ENCODE data around the gene PI4K2A.
"Not testable (repeated sequence)": the region's sequence is repeated elsewhere in the genome, so short reads cannot be mapped to it uniquely, and the experiment has no call there.

Gene PI4K2A

DNA sequence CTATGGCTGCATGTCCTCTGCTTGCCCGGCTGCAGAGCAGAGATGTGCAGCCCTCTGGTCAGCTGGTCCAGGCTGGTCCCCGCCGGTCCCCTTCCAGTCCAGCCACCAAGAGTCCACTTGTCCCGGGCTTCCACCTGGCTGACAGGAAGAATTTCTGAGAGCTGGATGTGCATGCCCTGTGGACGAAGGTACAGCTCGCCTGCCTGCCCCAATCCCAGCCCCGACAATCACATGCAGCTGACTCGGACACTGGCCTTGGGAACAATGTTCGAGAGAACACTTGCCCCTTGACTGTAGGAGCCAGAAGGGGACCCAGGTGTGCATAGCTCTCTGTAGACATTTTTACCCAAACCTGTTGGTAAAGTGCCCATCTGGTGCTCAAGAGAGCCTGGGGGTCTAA, 34.8 kb downstream of the PI4K2A start:
- DNase-seq (ENCODE audit: low read depth) = no peak

DNA sequence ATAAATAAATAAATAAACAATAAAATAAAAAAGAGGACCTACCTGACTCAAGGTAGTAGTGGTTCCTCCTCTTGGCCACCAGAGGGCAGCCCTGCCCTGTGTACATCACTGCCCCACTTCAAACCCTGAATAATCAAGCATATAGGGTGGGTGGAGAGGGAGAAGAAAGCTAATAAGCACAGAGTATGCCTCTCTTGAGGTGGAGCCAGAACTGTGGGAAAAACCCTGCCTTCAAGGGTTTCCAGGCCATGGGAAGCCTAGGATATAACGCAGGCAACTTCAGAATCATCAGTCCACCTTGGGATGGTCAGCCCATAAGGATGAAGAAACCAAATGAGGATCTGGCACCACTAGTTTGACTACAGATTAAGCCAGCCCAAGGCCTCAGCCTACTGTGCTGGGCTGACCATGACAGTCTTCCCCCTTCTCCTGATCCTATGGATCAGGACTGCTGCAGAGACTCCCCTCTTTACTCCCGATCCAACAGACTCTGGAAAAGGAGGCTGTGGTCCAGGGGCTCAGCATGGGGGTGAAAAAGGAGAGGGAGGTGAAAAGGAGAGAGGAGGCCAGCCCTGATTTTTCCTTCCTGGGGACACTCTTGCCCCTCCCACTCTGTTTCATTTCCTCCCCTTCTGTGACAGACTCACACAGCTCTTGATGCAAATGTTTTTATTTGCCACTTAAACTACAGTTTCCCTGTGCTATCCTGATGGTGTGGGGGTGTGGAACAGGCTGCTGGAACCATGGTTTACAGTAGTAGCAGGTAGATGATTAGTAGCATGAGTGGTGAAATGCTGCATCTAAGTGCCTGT, 36.5 kb downstream of the PI4K2A start:
- peak; percentile 32 for DNase-seq (ENCODE audit: low read depth)

DNA sequence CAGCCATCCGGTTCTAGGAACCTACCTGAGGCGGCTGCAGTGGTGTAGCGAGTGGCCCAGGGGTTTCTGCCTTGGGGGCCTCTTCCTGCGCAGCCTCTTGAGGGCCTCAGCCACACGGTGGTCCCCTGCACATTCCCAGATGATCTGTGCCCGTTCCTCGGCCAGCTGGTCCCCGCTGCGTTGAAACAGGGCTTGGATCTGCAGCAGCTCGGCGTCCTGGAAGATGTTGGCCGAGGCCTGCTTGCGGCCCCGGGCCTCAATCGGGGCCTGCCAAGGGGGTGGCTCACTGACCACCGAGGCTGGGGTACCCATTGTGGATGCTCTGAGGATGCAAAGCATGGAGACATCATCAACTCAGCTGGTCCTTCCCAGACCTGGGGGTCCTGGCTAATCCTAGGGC, 39.1 kb downstream of the PI4K2A start:
- no peak for DNase-seq (ENCODE audit: low read depth)

DNA sequence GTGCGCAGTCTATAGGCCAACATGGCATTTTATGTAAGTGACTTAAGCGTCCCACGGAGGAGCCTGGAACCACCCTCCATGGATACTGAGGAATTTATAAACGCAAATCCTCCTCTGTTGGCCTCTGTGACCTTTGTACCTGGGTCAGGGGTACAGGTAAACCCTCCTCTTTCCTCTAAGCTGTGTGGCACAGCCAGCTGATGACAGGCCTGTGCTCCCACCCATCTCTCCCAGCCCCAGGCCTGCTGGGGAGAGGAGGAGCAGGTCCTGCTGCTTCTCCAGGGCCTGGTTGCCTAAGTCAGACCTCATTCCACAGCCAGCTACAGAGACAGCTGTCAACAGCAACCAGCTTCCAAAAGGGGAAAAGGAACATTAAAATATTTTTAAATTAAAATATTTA, 41.6 kb downstream of the PI4K2A start:
- no peak for DNase-seq (ENCODE audit: low read depth)

DNA sequence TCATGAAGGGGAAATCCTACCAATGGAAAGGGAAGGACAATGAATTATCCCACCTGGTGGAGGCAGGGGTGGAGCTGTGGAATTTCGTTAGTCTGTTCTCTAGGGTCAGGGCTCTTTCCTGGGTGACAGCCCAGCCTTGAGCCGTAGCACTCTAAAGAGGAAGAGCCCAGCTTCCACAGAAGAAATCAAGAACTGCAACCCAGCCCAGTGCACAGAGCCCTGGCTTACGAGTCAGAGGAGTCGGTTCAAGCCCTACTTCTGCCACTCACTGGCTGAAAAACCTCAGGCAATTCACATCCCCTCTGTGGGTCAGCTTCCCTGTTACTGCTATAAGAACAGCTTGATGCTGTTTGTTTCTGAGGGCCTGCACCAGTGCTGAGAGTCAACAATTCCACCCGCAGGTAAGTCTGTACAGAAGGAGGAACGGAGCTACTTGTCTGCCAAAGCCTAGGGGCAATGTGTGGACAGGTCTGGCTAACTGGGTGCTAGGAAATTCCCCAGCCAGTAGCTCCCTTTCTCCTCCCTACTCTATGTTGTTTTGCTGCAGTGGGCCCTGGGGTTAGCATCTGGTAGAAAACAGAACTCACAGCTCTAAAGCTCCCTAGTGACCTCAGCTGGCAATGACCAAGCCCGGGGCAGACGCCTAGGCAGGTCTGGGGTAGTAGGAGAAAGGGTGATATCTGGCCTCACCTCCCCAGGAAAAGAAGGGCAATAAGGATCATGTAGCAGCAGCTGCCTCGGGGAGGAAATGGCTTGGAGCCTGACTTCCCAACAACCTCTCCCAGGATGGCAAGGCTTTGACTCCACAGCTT, 43.3 kb downstream of the PI4K2A start:
- no peak for DNase-seq (ENCODE audit: low read depth)

DNA sequence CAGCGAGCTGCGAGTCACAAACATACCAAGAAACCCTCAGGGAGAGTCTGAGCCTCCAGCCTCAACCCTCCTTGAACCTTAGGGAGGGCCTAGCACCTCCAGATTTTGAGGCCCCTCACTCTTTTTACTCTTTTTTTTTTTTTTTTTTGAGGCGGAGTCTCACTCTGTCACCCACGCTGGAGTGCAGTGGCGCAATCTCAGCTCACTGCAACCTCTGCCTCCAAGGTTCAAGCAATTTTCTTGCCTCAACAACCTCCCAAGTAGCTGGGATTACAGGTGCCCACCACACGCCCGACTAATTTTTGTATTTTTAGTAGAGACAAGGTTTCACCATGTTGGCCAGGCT, 43.9 kb downstream of the PI4K2A start:
- DNase-seq (ENCODE audit: low read depth) = not testable (repeated sequence)

DNA sequence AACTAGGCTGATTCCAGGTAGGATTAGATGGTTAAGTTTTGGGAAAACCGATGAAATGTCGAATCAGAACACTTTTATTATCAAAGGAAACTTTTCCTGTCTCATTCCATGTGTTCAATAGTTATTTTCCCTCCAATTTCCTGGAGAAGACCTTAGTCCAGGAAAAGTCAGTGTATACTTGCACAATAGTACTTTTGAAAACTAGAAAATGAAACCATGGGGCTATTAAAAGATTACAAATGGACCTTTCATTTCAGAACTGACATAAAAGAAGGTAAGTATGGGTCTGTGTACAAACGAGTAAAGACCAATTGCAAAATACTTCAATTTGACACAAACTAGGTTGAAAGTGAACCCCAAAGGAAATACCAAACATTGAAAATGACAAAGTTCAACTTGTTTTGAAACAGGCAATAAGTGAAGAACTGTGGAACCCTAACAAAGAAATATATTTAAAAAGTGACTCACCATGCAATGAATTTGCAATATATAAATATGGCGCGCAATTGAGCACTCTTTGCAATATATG, 44.5 kb downstream of the PI4K2A start:
- no peak for DNase-seq (ENCODE audit: low read depth)

DNA sequence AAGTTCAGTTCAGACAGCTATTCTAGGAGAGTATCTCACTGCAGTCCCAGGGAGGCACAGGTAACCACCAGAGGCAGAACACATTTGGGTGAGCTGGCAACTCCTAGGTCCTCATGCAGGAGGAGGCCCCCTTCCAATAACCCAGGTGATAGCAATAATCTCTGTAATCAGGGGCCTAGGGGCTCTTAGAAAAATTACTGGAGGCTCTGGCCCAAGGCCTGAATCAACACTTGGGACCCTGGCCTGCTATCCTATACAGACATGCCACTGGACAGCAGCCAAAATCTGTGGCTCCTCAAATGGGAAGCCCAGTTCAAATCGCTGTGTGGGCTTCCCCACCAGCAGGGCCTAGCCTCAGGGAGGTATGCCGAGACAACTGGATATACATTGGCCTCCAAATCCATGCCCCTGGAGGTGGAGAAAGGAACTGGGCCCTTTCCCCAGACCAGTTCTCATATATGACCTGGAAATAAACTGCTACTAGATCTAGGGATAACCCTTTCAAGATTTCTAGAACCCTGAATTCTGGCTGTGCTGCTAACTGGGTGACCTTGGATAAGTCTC, 45.0 kb downstream of the PI4K2A start:
- no peak for DNase-seq (ENCODE audit: low read depth)

DNA sequence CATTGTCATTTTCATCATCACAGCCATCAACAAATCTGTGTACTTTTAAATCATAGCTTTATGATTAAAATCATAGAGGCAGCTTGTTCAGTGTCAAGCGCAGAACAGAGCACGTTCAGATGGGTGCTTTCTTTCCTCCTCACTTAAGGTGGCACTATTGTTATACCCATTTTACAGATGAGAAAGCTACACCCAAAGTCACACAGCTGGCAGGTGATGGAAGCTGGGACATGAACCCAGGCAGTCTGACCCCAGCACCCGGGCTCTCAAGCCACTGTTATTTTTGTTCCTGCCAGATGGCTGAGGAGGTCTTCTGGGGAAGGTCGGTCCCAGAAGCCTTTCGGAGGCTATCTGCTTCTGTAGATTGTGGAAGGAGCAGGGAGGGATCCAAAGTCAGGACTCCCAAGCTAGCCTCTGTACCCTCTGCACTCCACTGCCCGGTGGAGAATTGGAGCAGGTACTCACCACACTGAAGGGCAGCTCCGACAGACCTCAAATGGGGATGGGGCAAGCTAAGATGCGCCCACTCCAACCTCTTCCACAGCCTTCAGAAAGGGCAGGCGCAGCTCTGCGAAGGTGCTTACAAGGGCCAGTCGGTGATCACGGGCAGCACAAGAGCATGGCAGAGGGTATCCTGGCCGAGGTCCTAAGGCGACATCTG, 46.0 kb downstream of the PI4K2A start:
- DNase-seq (ENCODE audit: low read depth) = peak; percentile 8

DNA sequence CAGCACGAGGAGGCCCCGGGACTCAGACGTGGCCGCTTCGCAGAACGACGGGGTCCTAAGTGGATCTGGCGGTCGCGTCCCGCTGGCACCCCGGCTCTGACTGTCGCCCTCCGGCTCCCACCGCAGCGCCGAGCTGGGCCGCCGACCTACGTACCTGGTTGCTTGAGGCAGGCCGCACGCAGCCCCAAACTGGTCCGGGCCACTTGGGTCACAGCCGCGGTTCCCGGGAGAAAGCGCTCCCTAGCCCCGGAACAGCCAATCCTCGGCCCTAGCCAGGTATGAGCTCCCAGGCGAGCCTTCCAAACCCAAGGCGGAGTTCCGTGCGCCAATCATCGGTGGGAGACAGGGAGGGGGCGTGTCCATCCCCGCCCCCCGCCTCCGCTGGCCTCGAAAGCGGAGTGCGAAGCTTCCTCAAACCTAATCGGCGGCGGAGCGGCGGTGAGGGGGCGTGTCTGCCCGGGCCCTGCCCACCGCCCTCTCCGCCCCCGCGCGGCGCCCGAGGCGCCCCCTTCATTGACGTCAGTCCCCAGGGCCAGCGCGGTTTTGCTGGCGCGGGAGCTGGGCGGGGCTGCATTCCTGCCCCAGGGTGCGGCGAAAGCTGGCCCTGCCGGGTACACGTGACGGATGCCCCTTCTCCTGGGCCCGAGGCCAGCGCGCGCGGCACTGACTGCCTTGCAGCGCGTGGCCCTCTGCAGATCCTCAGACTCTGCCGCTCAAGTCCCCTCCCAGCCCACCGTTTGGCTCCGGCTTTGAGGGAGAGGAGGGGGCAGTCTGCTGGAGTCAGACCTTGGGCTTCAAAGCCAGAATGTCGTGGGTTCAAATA, 46.7 kb downstream of the PI4K2A start, which contains the start of gene AVPI1:
Gene AVPI1 (minus strand): TSS at position 280 of the 823 bp plus-strand sequence. CDS start 7,336 bp downstream, outside the sequence.
- DNase-seq (ENCODE audit: low read depth) = peak; percentile 93

DNA sequence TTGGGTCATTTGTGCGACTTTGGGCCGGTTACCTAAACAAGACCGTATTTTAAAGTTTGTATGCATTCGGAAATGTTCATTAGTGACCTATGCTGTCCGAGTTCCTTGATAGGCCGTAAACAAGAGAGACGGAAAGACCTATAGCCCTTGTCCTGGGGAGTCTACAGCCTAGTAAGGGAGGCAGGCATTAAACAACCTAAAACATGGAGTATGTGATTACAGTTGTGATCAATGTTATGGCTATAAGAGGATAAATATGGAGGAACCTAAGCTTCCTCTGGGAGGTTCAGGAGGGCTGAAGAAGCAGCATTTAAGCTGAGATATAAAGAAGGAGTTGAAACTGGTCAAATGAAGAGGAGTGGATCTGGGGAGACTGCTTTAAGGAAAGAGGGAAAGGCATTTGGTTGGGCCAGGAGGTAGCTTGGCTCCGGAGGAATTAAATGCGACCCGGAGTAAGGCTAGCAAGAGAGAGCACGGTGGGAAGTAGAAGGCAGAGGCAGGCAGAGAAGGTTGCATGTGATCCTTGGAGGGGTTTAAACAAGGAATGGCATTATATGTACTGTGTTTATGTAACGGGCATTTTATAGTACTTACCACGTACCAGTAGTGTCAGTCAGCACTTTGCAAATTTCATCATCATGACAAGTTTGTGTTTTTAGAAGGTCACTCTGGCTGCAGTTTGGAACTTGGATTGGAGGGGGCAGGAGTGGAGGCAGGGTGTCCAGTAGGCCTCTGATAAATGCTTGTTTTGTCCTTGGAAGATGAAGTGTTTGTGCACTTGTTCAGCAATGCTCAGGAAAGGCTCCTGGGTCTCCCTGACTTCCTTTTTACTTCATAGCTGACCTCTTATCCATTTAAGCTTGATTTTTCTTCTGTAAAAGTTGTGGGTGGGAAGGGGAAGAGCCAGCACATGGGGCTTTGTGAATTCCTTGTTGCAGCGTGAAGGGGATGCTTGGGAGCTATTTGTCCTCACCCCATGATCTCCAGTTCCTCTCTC, 47.6 kb downstream of the PI4K2A start:
- no peak for DNase-seq (ENCODE audit: low read depth)

DNA sequence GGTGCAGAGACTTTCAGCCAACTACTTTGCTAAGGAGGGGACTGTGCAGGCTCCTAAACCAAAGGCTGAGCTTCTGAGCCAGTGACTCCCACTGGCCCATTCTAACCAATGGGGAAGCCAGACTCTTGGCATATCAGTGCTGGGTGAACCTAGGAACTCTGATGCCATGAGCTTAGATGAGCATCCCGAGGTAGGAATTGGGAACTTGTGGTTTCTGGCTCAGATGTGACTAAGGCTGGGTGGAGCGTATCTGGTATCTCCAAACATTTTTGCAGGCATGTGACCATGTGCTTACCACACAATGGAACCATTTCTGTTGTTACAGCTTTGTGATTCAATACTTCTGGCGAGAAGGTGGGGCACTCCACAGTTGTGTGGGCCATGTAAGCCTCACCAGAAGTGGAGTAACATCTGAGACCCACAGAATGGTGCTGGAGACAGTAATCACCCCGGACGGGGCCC, 49.1 kb downstream of the PI4K2A start:
- no peak for DNase-seq (ENCODE audit: low read depth)

DNA sequence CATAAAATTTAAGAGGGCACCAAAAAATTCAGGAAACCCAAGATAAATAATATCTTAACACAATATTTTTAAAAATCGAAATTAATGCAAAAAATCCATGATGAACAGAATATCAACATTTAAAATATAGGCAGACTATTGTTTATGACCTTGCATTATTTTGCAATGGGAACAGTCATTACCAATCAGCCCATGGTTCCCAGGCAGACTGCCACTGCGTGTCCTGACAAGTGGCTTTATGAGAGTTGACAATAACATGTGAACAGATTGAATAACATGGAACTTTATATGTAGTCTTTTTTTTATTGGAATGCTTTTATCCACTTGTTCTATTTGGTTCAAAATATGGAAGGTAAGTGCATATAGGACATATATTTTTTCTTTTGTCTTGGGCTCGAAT, 49.7 kb downstream of the PI4K2A start:
- no peak for DNase-seq (ENCODE audit: low read depth)

DNA sequence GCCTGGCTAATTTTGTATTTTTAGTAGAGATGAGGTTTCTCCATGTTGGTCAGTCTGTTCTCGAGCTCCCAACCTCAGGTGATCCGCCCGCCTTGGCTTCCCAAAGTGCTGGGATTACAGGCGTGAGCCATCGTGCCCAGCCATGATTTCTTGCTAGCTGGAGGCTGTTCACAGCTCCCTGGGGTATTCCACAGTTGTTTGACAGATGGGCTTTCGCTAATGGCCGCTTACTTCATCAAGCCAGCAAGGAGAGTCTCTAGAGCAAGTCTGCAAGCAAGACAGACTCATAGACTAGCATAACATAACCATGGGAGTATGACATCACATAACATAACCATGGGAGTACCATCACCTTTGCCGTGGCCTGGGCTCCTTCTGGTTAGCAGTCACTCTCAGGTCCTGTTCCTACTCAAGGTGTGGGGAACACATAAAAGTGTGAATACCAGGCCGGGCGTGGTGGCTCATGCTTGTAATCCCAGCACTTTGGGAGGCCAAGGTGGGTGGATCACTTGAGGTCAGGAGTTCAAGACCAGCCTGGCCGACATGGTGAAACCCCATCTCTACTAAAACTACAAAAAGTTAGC, 57.7 kb downstream of the PI4K2A start:
- DNase-seq (ENCODE audit: low read depth) = not testable (repeated sequence)

DNA sequence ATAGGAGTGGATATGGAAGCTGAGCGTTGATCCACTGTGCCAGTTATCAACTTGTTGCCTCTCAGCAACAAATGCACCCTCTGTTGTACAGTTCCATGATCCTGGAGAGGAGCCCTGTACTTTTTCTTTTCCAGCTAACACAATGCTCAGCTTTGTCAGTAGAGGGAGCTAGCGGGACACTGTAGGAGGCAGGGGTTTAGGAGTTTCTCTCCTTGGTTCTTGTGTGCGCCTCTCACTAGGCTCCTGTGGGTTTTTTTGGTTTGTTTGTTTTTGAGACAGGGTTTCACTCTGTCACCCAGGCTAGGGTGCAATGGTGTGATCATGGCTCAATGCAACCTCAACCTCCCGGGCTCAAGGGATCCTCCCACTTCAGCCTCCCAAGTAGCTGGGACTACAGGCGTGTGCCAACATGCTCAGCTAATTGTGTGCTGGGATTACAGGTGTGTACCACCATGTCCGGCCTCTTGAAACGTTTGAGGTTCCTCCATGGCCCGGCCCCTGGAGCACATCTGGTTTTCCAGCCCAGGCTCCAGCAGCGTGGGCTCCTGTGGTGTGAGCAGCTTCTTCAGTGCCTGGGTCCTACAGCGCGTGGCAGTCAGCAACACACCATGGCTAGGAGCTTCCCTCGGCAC, 61.1 kb downstream of the PI4K2A start:
- peak; percentile 27 for DNase-seq (ENCODE audit: low read depth)

DNA sequence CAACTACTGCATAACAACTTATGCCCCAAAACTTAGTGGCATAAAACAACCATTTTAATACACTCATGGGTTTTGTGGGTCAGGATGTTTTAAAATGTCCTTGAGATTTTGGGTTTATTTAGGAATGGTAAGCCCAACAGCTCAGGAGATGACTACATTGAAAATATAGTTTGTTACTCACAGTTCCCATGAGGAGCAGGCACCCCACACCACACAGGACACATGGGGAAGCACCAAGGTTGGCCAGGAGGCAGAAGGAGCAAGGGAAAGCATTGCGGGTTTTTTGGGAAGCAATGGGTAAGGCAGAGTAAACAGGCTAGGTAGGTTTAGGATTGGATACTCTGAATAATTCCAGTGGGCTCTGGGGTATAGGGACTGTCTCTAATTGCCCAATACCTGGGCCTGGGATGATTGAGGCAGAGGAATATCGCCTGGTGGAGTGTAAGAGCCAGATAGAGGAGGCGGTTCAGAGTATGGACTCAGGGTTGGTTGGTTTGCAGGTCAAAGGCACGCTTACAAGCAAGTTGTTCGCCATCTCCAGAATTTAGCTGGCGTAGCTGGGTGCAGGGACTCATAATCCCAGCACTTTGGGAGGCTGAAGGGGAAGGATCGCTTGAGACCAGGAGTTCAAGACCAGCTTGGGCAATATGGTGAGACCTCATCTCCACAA, 63.1 kb downstream of the PI4K2A start:
- DNase-seq (ENCODE audit: low read depth) = no peak

DNA sequence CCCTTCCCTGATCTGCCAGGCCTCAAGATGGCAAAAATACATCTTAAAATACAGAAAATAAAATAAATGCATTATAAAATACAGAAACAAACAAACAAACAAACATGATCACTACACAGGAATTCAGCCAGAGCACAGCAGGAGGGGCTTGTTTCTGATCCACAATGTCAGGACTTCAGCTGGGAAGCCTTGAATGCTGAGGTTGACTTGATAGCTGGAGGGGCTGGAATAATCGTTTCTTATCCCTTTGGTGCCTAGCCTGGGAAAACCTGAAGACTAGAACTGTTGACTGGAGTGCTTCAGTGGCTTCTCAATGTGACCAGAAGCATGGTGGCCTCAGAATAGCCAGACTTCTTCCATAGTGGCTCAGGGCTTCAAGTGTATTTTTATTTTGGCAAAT, 63.9 kb downstream of the PI4K2A start:
- DNase-seq (ENCODE audit: low read depth) = no peak

DNA sequence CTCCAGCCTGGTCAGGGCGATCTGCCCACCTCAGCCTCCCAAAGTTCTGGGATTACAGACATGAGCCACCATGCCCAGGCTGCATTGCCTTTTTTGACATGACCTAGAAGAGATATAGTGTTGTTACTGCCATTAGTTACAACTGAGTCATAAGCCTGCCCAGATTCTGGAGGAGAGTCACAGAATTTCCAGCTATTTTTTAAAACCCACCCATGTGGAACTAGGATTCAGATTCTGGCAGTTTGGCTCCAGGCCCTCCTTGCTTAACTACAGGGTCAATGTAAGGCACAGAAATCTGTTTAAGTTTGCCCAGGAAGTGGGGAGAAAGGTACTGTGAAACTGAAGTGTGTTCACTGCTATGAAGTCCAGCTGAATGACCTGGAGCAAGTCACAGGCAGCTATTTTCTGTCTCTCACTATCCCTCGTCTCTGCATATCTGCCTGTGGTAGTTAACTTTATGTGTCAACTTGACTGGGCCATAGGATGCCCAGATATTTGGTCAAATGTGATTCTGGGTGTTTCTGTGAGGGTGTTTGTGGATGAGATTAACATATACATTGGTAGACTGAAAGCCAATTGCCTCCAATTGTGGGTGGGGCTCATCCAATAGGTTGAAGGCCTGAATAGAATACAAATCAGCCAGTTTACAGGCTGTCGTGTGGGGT, 64.7 kb downstream of the PI4K2A start:
- DNase-seq (ENCODE audit: low read depth) = no peak

Measured in stimulated activated CD8-positive, alpha-beta memory T cell treated with anti-CD3 and anti-CD28 coated beads, Interleukin-12 subunit alpha, Interleukin-12 subunit beta, amount 100 ng/mL, for 1 hour (primary cell).